GM18870 (cell line): ENCODE results near the gene HJURP.
"Not testable (repeated sequence)": the region's sequence is repeated elsewhere in the genome, so short reads cannot be mapped to it uniquely, and the experiment has no call there.

Source experiments
- ATAC-seq: cut with Tn5 transposase; IDR thresholded peaks from one replicate; pipeline ENCODE4 v1.9.1; 2021; ENCODE audit warnings: moderate library complexity; ENCODE audit not compliant: unreplicated experiment

HJURP gene, protein sequence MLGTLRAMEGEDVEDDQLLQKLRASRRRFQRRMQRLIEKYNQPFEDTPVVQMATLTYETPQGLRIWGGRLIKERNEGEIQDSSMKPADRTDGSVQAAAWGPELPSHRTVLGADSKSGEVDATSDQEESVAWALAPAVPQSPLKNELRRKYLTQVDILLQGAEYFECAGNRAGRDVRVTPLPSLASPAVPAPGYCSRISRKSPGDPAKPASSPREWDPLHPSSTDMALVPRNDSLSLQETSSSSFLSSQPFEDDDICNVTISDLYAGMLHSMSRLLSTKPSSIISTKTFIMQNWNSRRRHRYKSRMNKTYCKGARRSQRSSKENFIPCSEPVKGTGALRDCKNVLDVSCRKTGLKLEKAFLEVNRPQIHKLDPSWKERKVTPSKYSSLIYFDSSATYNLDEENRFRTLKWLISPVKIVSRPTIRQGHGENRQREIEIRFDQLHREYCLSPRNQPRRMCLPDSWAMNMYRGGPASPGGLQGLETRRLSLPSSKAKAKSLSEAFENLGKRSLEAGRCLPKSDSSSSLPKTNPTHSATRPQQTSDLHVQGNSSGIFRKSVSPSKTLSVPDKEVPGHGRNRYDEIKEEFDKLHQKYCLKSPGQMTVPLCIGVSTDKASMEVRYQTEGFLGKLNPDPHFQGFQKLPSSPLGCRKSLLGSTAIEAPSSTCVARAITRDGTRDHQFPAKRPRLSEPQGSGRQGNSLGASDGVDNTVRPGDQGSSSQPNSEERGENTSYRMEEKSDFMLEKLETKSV

DNA sequence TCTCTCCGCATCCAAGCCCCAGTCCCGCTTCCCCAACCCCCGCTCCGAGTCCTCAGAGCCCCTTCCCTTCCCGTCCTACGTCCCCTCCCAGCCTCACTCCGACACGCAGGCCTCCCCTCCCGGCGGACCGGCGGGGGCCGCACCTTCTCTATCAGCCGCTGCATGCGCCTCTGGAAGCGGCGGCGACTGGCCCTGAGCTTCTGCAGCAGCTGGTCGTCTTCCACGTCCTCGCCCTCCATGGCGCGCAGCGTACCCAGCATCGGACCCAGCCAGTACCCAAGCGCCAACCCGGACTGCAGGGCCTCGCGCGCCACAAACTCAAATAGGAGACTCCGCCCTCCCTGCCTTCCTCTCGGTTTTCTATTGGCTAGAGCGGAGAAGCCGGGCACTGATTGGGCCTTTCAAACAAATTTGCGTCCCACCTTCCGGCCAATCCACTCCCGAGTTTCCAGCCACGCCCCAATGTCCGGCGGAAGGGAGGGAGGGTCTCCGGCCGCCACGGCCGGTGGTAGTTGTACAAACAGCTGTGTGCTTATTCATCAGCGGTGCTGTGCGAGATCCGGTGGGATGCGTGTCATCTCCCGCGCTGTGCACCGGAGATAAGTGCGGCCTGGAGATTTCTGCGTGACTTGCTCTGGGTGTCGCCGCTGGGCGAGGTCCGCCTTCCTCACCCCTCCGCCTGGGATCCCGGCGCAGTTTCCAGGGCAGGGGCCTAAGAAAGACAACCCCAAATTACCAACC is at the start of gene HJURP:
Gene HJURP (minus strand): TSS at position 295 of the 741 bp plus-strand sequence. CDS start 35 bp downstream, at position 260.
- peak; percentile 93 for ATAC-seq

DNA sequence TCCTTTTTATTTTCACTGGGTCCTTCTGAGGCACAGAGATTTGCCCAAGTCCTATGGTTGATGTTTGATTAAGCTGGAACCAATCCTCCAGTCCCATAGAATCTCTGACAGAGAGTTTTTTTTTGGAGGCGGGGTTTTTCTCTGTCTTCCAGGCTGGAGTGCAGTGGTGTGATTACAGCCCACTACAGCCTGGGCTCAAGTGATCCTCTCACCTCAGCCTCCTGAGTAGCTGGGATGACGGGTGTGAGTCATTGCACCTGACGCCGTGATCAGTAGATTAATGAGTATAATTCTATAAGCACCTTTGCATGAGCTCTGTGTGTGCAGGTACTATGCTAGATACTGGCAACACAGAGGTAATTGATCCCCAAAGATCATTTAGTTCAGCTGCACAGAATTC is 47.5 kb upstream of the HJURP start:
- no peak for ATAC-seq

DNA sequence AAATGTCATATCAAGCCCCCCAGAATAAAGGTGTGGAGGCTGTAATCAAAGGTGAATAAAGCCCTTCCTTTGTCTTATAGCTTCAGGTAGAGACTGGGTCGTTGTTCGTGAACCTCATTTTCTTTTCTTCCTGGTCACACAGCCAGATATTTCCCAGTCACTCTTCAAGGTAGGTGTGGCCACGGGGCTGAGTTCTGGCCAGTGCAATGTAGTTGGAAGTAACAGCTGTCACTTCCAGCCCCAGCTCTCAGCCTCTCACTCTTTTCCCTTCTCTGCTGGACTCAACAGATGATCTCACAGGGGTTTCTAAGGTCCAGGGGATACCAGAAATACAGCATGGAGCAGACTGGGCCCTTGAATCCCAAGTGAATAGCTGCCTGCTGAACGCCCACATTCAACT is 47.0 kb upstream of the HJURP start:
- no peak for ATAC-seq

DNA sequence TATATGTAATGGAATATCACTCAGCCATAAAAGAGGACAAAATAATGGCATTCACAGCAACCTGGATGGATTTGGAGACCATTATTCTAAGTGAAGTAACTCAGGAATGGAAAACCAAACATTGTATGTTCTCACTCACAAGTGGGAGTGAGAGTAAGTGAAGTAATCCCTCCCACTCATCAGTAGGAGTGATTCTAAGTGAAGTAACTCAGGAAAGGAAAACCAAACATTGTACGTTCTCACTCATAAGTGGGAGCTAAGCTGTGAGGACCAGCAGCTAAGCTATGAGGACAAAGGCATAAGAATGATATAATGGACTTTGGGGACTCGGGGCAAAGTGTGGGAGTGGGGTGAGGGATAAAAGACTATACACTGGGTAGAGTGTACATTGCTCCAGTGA is 41.9 kb upstream of the HJURP start:
- ATAC-seq, result not testable (repeated sequence)

DNA sequence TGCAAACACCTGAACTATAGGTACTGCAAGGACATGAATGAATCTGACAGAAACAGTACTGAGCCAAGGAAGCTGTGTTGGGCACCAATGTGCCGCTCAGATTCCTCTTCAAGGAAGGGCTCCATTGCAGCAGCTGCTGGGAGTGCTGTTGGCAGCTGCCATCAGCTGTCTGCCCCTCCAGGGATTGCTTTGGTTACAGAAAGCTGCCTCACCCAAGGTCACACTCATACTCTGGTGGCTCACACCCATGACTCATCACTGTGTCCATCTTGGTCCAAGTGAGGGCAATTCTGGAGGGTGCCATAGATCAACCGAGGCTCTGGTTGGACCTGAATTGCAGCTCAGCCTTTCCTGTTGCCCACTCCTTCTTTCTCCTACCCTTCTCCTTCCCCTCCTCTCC is 38.5 kb upstream of the HJURP start:
- ATAC-seq, result no peak

DNA sequence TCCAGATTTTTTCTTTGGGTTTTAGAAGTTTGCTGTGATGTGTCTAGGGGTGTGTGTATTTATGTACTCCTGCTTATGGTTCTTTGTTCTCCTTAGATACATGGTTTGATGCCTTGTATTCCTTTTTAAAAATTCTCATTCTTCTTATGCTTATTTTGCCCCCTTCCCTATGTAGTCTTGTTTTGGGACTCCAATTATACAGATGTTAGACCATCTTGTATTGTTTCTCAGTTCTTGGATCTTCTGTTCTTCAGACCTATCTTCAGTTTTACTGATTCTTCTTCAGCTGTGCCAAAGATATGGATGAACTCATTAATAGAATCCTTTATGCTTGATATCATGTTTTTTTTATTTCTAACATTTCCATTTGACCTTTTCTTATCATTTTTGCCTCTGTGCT is 28.0 kb upstream of the HJURP start:
- ATAC-seq, result no peak

DNA sequence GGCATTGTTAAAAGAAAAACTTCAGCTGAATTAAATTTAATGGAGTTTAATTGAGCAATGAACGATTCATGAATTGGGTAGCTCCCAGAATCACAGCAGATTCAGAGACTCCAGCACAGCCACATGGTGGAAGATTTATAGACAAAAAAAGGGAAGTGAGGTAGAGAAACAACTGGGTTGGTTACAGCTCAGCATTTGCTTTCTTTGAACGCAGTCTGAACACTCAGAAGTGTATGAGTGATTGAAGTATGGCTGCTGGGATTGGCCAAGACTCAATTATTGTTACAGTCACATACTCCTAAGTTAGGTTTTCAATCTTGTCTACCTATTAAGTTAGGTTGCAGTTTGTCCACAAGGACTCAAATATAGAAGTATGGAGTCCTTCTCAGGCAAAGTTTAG is 17.8 kb upstream of the HJURP start:
- not testable (repeated sequence) for ATAC-seq

DNA sequence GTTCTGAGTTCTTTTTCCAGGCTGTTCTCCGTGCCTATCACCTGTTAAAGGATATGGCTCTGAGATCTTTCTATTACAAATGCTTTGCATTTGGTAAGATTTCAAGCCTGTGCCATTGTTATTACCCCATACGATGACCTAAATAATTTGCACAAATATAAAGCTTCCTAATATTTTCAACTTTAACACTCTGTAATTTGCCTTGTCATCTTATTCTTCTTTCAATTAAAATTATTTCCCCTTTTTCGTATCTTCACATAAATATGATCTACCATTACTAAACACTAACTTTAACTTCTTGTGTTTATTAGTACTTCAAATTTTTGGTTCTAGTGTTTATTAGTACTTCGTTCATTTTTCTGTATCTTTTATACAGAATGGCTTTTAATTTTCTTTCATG is 17.1 kb upstream of the HJURP start:
- no peak for ATAC-seq

DNA sequence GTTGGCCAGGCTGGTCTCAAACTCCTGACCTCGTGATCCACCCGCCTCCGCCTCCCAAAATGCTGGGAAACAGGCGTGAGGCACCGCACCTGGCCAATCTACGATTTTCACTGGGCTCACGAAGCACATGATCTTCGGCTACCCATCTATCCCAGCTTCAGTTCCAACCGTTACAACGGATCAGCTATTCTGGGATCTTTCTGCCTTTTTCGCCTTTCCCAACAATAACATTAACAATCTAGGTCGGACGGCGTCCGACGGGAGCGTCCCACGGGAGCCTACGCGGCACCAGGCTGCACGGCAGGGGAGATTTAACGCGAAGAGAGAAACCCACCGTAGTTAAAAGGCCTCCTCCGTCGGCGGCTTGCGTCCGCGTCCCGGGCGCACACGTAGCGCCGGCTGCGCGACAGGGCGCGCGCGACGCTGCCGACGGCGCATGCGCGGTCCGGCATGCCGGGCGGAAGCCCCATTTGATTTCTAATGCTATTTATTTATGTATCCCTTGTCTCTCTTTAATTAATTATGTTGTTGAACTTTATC is 13.7 kb upstream of the HJURP start, which contains the start of gene MSL3B:
Gene MSL3B (minus strand): TSS at position 394 of the 540 bp plus-strand sequence.
- ATAC-seq, result no peak

DNA sequence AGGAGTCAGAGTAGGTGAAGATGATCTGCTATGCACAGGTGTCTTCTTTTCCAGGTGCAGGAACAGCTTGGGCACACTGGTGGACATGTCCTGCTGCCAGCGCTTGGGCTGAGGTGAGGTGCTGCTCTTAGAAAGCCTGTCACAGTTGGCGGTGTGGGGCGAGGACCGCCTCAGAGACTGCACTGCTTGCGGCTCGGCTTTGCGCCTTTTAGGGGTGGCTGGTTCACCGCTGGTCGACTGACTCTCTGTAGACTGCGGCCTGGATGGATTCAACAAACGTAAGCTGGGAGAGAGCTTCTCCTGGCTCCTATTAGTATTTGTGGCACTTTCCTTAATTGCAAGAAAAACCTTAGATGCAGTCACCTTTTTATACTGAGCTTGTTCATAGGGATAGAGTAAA is 12.1 kb upstream of the HJURP start:
- ATAC-seq, result no peak

DNA sequence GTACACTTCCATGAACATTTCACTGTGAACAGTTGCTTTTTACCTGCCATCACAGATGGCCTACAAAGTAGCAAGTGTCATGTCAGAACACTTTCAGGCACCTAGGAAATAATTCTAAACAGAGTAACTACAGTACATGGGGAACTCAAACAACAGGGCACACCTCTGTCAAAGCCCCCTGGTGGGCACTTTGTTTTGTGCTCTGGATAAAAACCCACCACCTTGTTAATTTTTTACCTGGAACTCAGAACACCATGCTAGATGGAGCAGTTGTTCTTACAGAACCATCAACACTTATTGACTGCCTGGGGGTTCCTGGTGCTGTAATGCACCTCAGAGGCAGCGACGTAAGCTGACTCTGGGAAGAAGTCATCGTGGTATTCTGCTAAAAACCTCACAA is 11.5 kb upstream of the HJURP start:
- ATAC-seq, result no peak

DNA sequence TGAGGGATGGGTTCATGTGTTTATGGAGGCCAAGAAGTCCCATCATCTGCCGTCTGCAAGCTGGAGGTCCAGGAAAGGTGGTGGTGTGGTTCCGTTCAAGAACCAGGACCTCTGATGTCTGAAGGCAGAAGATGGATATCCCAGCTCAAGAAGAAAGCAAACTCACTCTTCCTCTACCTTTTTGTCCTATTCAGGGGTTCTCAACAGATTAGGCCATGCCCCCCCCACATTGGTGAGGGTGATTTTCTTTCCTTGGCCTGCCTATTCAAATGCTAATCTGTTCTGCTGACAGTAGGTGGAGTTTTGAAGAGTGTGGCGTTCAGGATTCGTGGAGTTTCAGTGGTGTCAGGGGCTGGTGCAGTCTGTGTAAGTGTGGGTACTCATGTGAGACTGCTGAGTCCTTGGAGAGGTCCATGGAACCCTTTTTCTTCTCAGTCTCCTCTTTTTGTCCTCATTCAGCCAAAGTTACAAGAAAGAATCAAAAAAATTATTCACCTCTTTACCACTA is 8.0 kb upstream of the HJURP start:
- ATAC-seq, result no peak

DNA sequence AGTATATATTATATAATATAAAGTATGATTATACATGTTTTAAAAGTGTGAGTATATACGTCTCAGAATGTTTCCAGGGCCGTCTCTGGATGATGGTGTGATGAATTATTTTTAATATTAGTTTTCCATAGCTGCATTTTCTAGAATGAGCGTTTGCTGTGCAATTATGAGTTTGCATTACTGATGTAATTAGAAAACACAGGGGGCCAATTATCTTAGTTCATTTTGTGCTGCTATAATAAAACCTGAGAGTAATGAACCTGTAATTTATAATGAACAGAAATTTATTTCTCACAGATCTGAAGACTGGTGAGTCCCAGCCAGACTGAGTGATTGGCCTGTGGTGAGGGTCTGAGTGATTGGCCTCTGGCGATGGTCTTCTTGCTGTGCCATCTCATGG is 4.0 kb upstream of the HJURP start:
- no peak for ATAC-seq

DNA sequence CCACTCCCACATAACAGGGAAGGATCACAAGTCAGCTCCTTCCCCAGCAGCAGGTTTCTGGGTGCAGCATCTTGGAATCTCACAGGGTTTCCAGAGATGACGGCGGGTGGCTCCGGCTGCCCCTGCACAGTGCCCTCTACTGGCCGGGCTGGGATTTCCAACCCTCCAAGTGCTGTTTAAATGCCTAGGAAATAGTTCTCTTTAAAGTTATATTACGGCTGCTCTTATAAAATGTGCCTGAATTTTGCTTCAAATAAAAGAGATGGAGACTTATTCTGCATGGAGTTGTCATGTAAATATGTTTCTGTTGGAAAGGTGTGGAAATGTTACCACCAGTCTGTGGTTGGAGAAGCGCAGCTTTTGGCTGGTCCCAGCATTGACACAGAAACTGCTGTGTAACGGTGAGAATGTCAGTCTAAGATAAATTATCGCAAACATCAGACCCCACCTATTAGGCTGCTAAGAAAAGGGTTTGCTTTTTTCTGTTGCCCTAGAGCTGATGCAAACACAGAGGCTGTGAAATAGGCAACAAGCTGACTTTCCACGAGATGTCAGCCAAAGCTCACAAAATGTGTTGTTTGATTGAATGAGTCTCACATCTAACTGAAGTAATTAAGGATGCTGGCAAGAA is 3.3 kb upstream of the HJURP start:
- no peak for ATAC-seq

DNA sequence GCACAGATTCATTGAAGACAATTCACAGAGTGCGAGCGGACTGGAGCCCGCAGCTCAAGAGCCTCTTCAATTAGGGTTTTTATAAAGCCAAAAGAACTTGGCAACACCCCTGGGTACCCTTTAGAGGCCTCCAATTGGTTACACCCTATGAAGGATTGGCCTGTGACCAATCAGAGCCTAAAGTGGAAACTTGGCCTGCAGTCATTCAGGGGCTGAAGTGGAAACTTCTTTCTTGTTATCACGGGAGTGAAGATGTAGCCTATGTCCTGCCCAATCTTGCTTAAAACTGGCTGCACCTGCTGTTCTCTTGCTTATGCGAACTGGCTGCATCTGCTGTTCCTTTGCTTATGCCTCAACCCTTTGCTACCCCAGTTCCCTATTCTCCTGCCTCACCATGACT is 1.8 kb upstream of the HJURP start:
- no peak for ATAC-seq

DNA sequence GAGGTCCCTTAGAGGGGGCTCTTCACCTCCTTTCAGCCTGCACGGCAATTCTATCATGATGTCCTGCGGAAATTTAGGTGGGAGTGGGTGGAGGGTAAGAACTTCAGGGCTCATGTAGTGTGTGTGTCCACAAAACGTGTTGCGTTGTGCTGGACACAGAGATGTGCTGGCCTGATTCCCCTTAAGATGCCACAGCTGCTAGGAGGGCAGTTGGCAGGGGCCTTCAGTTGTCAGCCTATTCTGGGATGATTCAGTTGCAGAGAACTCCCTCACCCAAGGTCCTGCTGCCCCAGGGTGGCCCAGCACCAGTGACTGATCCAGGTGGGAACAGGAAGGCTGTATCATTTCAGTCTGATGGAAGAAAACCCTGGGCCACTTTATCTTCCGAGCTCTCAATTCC is 1.0 kb upstream of the HJURP start:
- no peak for ATAC-seq

DNA sequence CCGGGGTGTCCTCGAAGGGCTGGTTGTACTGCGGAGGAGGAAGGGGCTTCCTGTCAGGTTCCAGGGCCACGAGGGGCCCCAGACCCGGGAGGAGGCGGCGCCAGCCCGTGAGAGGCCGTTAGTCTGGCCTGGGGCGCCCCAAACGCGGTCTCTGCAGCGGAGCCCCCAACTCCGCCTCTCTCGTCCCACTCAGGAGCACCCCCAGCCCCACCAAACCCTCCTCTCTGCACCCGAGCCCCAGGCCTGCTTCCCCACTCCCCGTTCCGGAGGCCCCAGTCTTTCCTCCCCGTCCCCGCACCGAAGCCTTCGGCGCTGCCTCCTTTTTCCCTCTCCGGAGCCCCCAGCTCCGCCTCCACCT is 473 bp downstream of the HJURP start:
- ATAC-seq, result no peak

DNA sequence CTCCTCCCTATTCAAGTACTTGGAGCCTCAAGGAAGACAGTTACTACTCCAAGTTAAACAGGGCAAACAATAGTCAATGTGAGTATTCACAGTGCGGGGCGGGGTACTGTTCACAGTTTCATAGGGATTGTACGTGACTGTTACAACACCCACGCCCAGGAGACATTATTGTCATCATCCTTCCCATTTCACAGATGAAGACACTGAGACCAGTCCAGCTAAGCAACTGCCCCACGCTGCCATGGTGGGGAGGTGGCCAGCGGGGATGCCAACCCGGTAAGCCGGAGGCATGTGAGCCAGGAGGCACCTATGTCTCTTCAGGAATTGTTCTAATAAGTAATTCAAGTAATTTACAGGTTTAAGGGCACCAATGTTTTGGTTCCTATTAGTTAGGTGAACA is 982 bp downstream of the HJURP start:
- no peak for ATAC-seq

DNA sequence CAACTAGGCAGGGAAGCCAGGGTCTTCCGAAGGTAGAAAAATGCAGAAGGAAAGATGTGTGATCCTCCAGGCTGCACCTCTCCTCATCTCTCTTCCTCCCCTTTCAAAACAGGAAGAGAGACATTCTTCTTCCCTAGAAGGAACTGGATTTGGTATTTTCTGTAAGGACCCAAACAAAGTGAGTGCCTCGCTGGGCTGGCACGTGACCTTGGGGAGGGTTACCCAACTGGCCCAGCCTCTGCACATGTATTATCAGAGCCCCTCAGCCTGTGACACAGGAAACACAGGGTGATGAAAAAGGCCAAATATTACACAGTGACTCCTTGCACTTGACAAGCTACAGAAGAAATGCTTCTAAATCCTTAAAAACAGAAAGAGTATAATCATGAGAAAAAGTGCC is 2.3 kb downstream of the HJURP start:
- ATAC-seq, result no peak

DNA sequence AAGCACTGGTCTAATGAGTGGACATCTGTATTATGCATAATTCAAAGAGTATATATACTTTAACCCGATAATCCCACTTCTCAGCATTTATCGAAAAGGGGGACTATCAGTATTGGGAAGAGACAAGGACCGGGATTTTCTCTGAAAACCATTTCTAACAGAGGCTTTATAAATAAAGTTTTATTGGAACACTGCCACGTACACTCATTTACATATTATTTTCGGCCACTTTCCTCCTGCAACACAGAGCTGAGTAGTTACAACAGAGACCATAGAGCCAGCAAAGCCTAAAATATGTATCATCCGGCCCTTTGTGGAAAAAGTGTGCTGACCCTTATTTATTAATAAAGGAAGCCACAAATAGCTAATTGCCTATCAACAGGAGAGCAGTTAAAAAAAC is 3.2 kb downstream of the HJURP start:
- no peak for ATAC-seq

DNA sequence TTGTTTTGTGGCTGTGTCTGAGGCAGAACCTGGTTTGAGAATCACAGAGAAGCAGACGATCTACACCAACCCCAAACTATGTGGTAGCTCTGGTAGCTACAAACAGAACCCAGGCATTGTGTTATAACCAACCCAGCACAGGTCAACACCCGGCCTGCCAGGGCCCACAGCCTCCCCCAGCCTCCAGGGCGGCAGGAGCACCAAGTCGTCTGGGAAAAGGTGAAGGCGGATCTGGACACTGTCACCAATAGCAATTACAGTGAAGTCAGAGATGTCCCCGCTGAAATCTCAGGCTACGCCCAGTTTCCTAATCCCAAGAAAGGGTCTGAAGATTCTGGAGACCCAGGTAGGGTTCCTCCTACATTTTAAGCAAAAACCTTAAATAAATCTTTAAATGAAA is 3.6 kb downstream of the HJURP start:
- no peak for ATAC-seq
